GM19397 (cell line): ENCODE results near the gene DNAI2.

Source experiments
- ATAC-seq: cut with Tn5 transposase; IDR thresholded peaks from one replicate; pipeline ENCODE4 v1.9.1; 2021; ENCODE audit warnings: mild to moderate bottlenecking, moderate library complexity; ENCODE audit not compliant: unreplicated experiment

The DNAI2 gene

GRCh38 chr17:74299226-74300009, 25.4 kb downstream of the DNAI2 start:
- ATAC-seq: no peak

- ATAC-seq: no peak
Measured at GRCh38 chr17:74303305-74303704, 29.3 kb downstream of the DNAI2 start.

- ATAC-seq: no peak
Measured at GRCh38 chr17:74304184-74304583, 30.1 kb downstream of the DNAI2 start.

- no peak for ATAC-seq
Measured at GRCh38 chr17:74305865-74306654, 32.0 kb downstream of the DNAI2 start.

GRCh38 chr17:74307984-74308773, 34.1 kb downstream of the DNAI2 start:
- no peak for ATAC-seq

- ATAC-seq: no peak
Measured at GRCh38 chr17:74309902-74310301, 35.9 kb downstream of the DNAI2 start.

- ATAC-seq: no peak
Measured at GRCh38 chr17:74314877-74315276, 40.8 kb downstream of the DNAI2 start.

- ATAC-seq: no peak
Measured at GRCh38 chr17:74316220-74316619, 42.2 kb downstream of the DNAI2 start.

- no peak for ATAC-seq
Measured at GRCh38 chr17:74317071-74317470, 43.0 kb downstream of the DNAI2 start.

GRCh38 chr17:74318391-74318790, 44.4 kb downstream of the DNAI2 start:
- ATAC-seq: no peak

GRCh38 chr17:74324521-74324920, 50.5 kb downstream of the DNAI2 start:
- no peak for ATAC-seq

- ATAC-seq: no peak
Measured at GRCh38 chr17:74325376-74325742, 51.3 kb downstream of the DNAI2 start.

GRCh38 chr17:74325743-74326379, 51.8 kb downstream of the DNAI2 start, which contains the start of gene KIF19:
TSS of gene KIF19 (plus strand) at chr17:74326226. CDS start at chr17:74326350, 124 bp downstream.
- ATAC-seq: no peak

GRCh38 chr17:74326506-74326905, 52.5 kb downstream of the DNAI2 start:
- no peak for ATAC-seq

GRCh38 chr17:74328487-74328886, 54.5 kb downstream of the DNAI2 start:
- ATAC-seq: no peak

GRCh38 chr17:74329378-74329777, 55.3 kb downstream of the DNAI2 start:
- no peak for ATAC-seq

GRCh38 chr17:74330446-74330845, 56.4 kb downstream of the DNAI2 start:
- no peak for ATAC-seq

- no peak for ATAC-seq
Measured at GRCh38 chr17:74332017-74332650, 58.1 kb downstream of the DNAI2 start.

GRCh38 chr17:74332763-74333283, 58.8 kb downstream of the DNAI2 start:
- ATAC-seq: no peak

GRCh38 chr17:74334393-74335039, 60.5 kb downstream of the DNAI2 start:
- ATAC-seq: no peak
